HepG2 (cell line): ENCODE results near the gene PAXX. TPM values are rescaled to one million over a fixed set of nuclear protein-coding genes. Genes with fewer than 3 reads are reported as not detected.

ENCODE experiments used
- CEBPG ChIP-seq: IDR thresholded peaks from 2 replicates; pipeline ENCODE4 v1.6.1; 2016
- ERF ChIP-seq: IDR thresholded peaks from 2 replicates; pipeline ENCODE4 v1.6.1; 2018; ENCODE audit warnings: missing biosample characterization, missing genetic modification reagents
- PTBP1 ChIP-seq: fragments of 200-400 bp; formaldehyde crosslinking; IDR thresholded peaks from 2 replicates; pipeline ENCODE4 v1.6.1; 2018; ENCODE audit warnings: low read length, low read depth; ENCODE audit not compliant: poor library complexity, severe bottlenecking
- ZNF674 ChIP-seq: sonication (generic); formaldehyde crosslinking; IDR thresholded peaks from 2 replicates; pipeline ENCODE4 v1.5.0; 2020; ENCODE audit warnings: low read depth, mild to moderate bottlenecking, missing genetic modification reagents
- polyA plus RNA-seq, 8 experiments: library from polyadenylated mRNA; depleted of rRNA in 3 of 8; stranded (reverse) in 7 of 8; unstranded in 1 of 8; fragments of >200 nt; fragmentation: Illumina TruSeq in 4 of 8; extraction: Trizol in 4 of 8; gene quantifications; 2 replicates each; pipeline versions ENCODE4 v1.2.1 to v1.2.3, GENCODE V29; 2011 to 2016; ENCODE audit warnings: low read depth in 4 of 8, missing spikeins in 1 of 8, mixed read lengths in 1 of 8; ENCODE audit not compliant: insufficient read depth in 1 of 8
- total RNA-seq, 5 experiments: library from RNA; depleted of rRNA; stranded (reverse); fragments of >200 nt; fragmentation: Illumina TruSeq; extraction: Trizol; gene quantifications; 2 replicates each; pipeline ENCODE4 v1.2.3, GENCODE V29; 2016; ENCODE audit warnings: low read depth in 1 of 5
- TF ChIP-seq, protein P1 (sequence below): sonication (generic); formaldehyde crosslinking; IDR thresholded peaks from 2 replicates; pipeline ENCODE4 v1.5.0; 2020; ENCODE audit warnings: mild to moderate bottlenecking, missing genetic modification reagents, borderline replicate concordance
- TF ChIP-seq, protein P2 (sequence below): sonication (generic); formaldehyde crosslinking; IDR thresholded peaks from 2 replicates; pipeline ENCODE4 v1.8.0; 2022; ENCODE audit warnings: mild to moderate bottlenecking, missing genetic modification reagents, borderline replicate concordance
- TF ChIP-seq, protein P3 (sequence below): sonication (generic); formaldehyde crosslinking; IDR thresholded peaks from 2 replicates; pipeline ENCODE4 v1.4.0; 2020; ENCODE audit warnings: mild to moderate bottlenecking, missing genetic modification reagents

Gene PAXX
- total and polyA plus RNA-seq, 2 of the 13 experiments (the other 11 are each of a cell fraction or from before 2014, with no cell fraction given): 14.0 to 31.9 TPM

DNA sequence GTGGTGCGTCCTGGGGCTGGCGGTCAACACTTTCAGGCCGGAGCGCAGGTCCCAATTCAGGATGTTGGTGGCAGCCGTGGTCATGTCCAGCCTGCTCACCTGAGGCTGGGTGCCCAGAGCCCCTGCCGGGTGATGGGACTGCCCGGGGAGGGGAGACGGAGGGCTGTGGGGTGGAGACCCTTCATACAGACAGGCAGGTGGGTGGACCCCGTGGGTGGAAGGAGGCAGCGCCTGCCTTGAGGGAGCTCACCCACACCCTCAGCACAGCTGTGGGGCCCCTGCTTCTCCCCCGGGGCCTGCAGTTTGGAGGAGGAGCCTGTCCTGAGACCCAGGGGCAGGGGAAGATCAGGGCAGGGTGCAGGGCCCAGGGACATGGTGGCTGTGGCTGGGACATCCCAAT is 21.9 kb upstream of the PAXX start (continued):
- TF ChIP-seq, protein P1, sequence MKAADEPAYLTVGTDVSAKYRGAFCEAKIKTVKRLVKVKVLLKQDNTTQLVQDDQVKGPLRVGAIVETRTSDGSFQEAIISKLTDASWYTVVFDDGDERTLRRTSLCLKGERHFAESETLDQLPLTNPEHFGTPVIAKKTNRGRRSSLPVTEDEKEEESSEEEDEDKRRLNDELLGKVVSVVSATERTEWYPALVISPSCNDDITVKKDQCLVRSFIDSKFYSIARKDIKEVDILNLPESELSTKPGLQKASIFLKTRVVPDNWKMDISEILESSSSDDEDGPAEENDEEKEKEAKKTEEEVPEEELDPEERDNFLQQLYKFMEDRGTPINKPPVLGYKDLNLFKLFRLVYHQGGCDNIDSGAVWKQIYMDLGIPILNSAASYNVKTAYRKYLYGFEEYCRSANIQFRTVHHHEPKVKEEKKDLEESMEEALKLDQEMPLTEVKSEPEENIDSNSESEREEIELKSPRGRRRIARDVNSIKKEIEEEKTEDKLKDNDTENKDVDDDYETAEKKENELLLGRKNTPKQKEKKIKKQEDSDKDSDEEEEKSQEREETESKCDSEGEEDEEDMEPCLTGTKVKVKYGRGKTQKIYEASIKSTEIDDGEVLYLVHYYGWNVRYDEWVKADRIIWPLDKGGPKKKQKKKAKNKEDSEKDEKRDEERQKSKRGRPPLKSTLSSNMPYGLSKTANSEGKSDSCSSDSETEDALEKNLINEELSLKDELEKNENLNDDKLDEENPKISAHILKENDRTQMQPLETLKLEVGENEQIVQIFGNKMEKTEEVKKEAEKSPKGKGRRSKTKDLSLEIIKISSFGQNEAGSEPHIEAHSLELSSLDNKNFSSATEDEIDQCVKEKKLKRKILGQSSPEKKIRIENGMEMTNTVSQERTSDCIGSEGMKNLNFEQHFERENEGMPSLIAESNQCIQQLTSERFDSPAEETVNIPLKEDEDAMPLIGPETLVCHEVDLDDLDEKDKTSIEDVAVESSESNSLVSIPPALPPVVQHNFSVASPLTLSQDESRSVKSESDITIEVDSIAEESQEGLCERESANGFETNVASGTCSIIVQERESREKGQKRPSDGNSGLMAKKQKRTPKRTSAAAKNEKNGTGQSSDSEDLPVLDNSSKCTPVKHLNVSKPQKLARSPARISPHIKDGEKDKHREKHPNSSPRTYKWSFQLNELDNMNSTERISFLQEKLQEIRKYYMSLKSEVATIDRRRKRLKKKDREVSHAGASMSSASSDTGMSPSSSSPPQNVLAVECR (CRISPR knock-in tag): no peak
- TF ChIP-seq, protein P2, sequence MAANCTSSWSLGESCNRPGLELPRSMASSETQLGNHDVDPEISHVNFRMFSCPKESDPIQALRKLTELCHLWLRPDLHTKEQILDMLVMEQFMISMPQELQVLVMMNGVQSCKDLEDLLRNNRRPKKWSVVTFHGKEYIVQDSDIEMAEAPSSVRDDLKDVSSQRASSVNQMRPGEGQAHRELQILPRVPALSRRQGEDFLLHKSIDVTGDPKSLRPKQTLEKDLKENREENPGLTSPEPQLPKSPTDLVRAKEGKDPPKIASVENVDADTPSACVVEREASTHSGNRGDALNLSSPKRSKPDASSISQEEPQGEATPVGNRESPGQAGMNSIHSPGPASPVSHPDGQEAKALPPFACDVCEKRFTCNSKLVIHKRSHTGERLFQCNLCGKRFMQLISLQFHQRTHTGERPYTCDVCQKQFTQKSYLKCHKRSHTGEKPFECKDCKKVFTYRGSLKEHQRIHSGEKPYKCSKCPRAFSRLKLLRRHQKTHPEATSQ (CRISPR knock-in tag): no peak
- no peak for TF ChIP-seq ZNF674 (CRISPR knock-in tag)
- no peak for TF ChIP-seq ERF
- no peak for TF ChIP-seq CEBPG (CRISPR knock-in tag)
- TF ChIP-seq, protein P3, sequence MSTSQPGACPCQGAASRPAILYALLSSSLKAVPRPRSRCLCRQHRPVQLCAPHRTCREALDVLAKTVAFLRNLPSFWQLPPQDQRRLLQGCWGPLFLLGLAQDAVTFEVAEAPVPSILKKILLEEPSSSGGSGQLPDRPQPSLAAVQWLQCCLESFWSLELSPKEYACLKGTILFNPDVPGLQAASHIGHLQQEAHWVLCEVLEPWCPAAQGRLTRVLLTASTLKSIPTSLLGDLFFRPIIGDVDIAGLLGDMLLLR (CRISPR knock-in tag): no peak
- TF ChIP-seq PTBP1: no peak
